Measurements from ENCODE around the gene PJVK.

Gene PJVK

GRCh38 chr2:178413472-178414265 lies 37.5 kb upstream of the PJVK start:
- H3K27ac ChIP-seq, result peak overlapping the region; percentile 94
- CTCF ChIA-PET, result interaction anchor here (0.6 to 1.9 kb wide), 14 partner anchors 8 to 423 kb away, joined by 3 to 21 read pairs (median 4); partner anchors contain the start of gene RBM45
- POLR2A ChIA-PET (ENCODE audit: low non-redundant PET), result no interaction called here
- TF ChIP-seq, protein P1, sequence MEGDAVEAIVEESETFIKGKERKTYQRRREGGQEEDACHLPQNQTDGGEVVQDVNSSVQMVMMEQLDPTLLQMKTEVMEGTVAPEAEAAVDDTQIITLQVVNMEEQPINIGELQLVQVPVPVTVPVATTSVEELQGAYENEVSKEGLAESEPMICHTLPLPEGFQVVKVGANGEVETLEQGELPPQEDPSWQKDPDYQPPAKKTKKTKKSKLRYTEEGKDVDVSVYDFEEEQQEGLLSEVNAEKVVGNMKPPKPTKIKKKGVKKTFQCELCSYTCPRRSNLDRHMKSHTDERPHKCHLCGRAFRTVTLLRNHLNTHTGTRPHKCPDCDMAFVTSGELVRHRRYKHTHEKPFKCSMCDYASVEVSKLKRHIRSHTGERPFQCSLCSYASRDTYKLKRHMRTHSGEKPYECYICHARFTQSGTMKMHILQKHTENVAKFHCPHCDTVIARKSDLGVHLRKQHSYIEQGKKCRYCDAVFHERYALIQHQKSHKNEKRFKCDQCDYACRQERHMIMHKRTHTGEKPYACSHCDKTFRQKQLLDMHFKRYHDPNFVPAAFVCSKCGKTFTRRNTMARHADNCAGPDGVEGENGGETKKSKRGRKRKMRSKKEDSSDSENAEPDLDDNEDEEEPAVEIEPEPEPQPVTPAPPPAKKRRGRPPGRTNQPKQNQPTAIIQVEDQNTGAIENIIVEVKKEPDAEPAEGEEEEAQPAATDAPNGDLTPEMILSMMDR (conservative IDR thresholded peaks at IDR 0.05; ENCODE audit: low read depth), result no peak
- DNase-seq (ENCODE audit: low spot score), result peak; percentile 43

- peak overlapping the region; percentile 94 for H3K27ac ChIP-seq
- ChIA-PET CTCF (interaction anchor here (0.6 to 1.9 kb wide), 34 partner anchors 9 to 634 kb away, joined by 3 to 21 read pairs (median 4); partner anchors contain the start of genes PLEKHA3 and RBM45), POLR2A (ENCODE audit: low non-redundant PET) (no interaction called here)
- TF ChIP-seq, protein P1 (conservative IDR thresholded peaks at IDR 0.05; ENCODE audit: low read depth), result peak; percentile 93
- DNase-seq (ENCODE audit: low spot score), result peak; percentile 86
Measured at GRCh38 chr2:178414266-178415247, 36.6 kb upstream of the PJVK start.

DNA sequence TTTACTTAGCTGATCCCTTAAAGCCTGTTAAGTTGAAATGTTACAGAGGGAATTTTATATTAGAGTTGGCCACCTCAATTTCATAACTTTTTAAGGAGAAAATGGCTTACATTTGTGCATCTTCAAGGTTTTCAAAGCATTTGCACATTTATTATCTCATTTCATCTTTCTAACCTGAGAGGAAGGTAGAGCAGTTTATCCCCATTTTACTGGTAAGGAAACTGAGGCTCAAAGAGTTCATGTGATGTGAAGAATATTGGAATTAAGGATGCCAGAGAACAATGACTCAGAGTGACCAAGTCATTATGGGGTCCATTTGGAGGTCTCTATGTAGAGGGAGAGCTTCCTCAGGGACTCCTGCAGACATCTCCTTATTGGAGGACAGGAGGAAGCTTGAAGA lies 35.2 kb upstream of the PJVK start:
- no peak overlapping the region for H3K27ac ChIP-seq
- no peak for DNase-seq (ENCODE audit: low spot score)
- TF ChIP-seq, protein P1 (conservative IDR thresholded peaks at IDR 0.05; ENCODE audit: low read depth), result no peak
- CTCF ChIA-PET, result no interaction called here
- POLR2A ChIA-PET (ENCODE audit: low non-redundant PET), result no interaction called here

DNA sequence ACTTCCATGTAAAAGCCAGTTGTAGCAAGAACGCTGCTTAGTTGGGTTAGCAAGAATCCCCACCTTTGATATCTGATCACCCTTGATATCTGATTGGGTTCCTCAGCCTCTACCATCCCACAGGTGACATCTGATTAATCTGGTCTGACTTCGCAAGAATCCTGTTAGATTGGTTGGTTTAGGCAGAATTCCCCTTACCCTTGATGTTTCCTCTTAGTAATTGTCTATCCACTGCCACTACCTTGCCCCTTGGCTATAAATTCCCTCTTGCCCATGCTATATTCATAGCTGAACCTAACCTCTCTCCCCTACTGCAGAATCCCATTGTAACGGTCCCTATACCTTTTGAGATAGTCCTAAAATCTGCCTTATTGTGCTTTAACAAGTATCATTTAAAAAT lies 33.3 kb upstream of the PJVK start:
- DNase-seq (ENCODE audit: low spot score), result no peak
- POLR2A ChIA-PET (ENCODE audit: low non-redundant PET), result no interaction called here
- TF ChIP-seq, protein P1 (conservative IDR thresholded peaks at IDR 0.05; ENCODE audit: low read depth), result no peak
- CTCF ChIA-PET, result interaction anchor here (1.0 to 1.3 kb wide), 2 partner anchors 89 to 286 kb away, joined by 3 to 6 read pairs; no protein-coding TSS in a partner anchor
- H3K27ac ChIP-seq, result no peak overlapping the region

- TF ChIP-seq, protein P1 (conservative IDR thresholded peaks at IDR 0.05; ENCODE audit: low read depth), result no peak
- DNase-seq (ENCODE audit: low spot score), result no peak
- ChIA-PET CTCF (interaction anchor here (1.0 to 1.3 kb wide), 2 partner anchors 89 to 287 kb away, joined by 3 to 6 read pairs; no protein-coding TSS in a partner anchor), POLR2A (ENCODE audit: low non-redundant PET) (interaction anchor here (0.6 kb wide), 1 partner anchor 23 kb away, joined by 10 read pairs; no protein-coding TSS in a partner anchor)
- H3K27ac ChIP-seq, result no peak overlapping the region
Measured at GRCh38 chr2:178418426-178418825, 32.8 kb upstream of the PJVK start.

DNA sequence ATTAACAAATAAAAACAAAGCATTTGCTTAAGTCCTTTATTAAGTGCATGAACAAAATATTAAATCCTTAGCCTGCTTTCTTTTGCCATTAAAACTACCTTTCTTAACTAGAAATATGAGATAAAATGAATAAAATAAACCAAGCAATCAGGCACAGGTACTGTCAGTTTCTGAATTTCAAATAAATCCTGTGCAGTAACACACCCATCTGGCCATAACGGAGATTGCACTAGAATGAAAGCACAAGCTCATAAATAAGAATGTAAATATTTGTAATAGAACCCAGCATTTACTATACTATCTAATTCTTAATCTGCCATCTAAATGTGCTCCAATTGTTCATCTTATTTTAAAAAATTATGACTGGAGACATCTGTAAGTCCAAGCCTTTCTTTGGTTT lies 32.1 kb upstream of the PJVK start:
- ChIA-PET POLR2A (ENCODE audit: low non-redundant PET) (interaction anchor here (0.6 kb wide), 2 partner anchors 19 to 23 kb away, joined by 3 to 10 read pairs; no protein-coding TSS in a partner anchor), CTCF (interaction anchor here (0.6 to 1.3 kb wide), 5 partner anchors 24 to 408 kb away, joined by 3 to 6 read pairs (median 4); no protein-coding TSS in a partner anchor)
- H3K27ac ChIP-seq, result no peak overlapping the region
- DNase-seq (ENCODE audit: low spot score), result peak; percentile 13
- TF ChIP-seq, protein P1 (conservative IDR thresholded peaks at IDR 0.05; ENCODE audit: low read depth), result peak; percentile 63
